Endothelial cell of umbilical vein (primary cell): ENCODE data around the gene NOL12. TPM values are rescaled to one million over a fixed set of nuclear protein-coding genes. Genes with fewer than 3 reads are reported as not detected.

Experiments used
- BruUV-seq: library from RNA; stranded (reverse); fragments of 400-500 nt; replicated peaks from 2 replicates; lab custom pipeline; 2021; lab: Mats Ljungman, UMichigan
- CTCF ChIA-PET: fragments of 300-600, 350-600 bp; sonication (Branson Sonifier 250); formaldehyde crosslinking; loops from one replicate; lab custom pipeline; 2021; ENCODE audit warnings: antibody characterized with exemption, inconsistent platforms; lab: Charles Lee
- POLR2A ChIA-PET: fragments of 300-600, 350-600 bp; sonication (Branson Sonifier 250); formaldehyde crosslinking; loops from one replicate; lab custom pipeline; 2021; ENCODE audit warnings: antibody characterized with exemption, inconsistent platforms; lab: Charles Lee
- DNase-seq: peaks from one replicate; pipeline ENCODE4 v3.0.0-alpha.2; 2011; ENCODE audit warnings: low read depth, low spot score
- FAIRE-seq: peaks from 2 replicates; lab custom pipeline; 2011; peaks lifted over from hg19 to GRCh38; lab: Jason Lieb, UNC
- H2AFZ ChIP-seq: 2 replicates; pipeline ENCODE4 v1.6.0; 2012; ENCODE audit warnings: low read depth, low read length, control low read depth, inconsistent platforms
- H3K27ac ChIP-seq: 2 replicates; pipeline ENCODE4 v1.5.1; 2011; ENCODE audit warnings: low read depth, mild to moderate bottlenecking, control low read depth, low read length, moderate library complexity; ENCODE audit not compliant: insufficient read depth
- H3K27me3 ChIP-seq, 2 experiments: 2 replicates each; pipeline versions ENCODE4 v1.6.0 to v1.6.1; 2011; ENCODE audit warnings: low read length in 2 of 2, mixed read lengths in 1 of 2; ENCODE audit not compliant: control insufficient read depth in 2 of 2, insufficient read depth in 2 of 2
- H3K36me3 ChIP-seq, 2 experiments: 2 replicates in 1 of 2; 3 replicates in 1 of 2; pipeline ENCODE4 v1.5.1; 2011; ENCODE audit warnings: low read length in 2 of 2, mild to moderate bottlenecking in 1 of 2, moderate library complexity in 1 of 2; ENCODE audit not compliant: control insufficient read depth in 2 of 2, insufficient read depth in 2 of 2; ENCODE audit errors: extremely low read depth in 1 of 2
- H3K4me1 ChIP-seq: 3 replicates; pipeline ENCODE4 v1.5.1; 2011; ENCODE audit warnings: mild to moderate bottlenecking, low read length; ENCODE audit not compliant: control insufficient read depth, insufficient read depth; ENCODE audit errors: extremely low read depth
- H3K4me2 ChIP-seq: 2 replicates; pipeline ENCODE4 v1.6.1; 2011; ENCODE audit warnings: low read length, control low read depth, mixed read lengths; ENCODE audit not compliant: insufficient read depth
- H3K4me3 ChIP-seq, 3 experiments: fragments of 200-600 bp in 1 of 3; sonication (generic), shearing (Covaris generic) in 1 of 3; replicated peaks in 1 of 3; 2 replicates each; pipeline ENCODE4 v1.5.1; 2011 to 2016; ENCODE audit warnings: control low read depth in 3 of 3, low read length in 3 of 3, mild to moderate bottlenecking in 2 of 3, inconsistent platforms in 1 of 3, low read depth in 1 of 3, moderate library complexity in 1 of 3; ENCODE audit not compliant: insufficient read depth in 1 of 3
- H3K79me2 ChIP-seq: 2 replicates; pipeline ENCODE4 v1.6.0; 2012; ENCODE audit warnings: low read length, inconsistent platforms; ENCODE audit not compliant: control insufficient read depth, insufficient read depth
- H3K9ac ChIP-seq: replicated peaks from 2 replicates; pipeline ENCODE3; 2011; ENCODE audit warnings: low read length, control low read depth; ENCODE audit not compliant: insufficient read depth; ENCODE audit errors: extremely low read depth
- H3K9me1 ChIP-seq: replicated peaks from 3 replicates; pipeline ENCODE4 v1.6.0; 2011; ENCODE audit warnings: mild to moderate bottlenecking, low read length; ENCODE audit not compliant: control insufficient read depth, insufficient read depth; ENCODE audit errors: extremely low read depth
- H3K9me3 ChIP-seq: replicated peaks from 2 replicates; pipeline ENCODE4 v1.5.1; 2012; ENCODE audit warnings: low read length, inconsistent platforms; ENCODE audit not compliant: control insufficient read depth, insufficient read depth
- H4K20me1 ChIP-seq: replicated peaks from 2 replicates; pipeline ENCODE3; 2011; ENCODE audit warnings: mild to moderate bottlenecking, low read length; ENCODE audit not compliant: control insufficient read depth, insufficient read depth; ENCODE audit errors: extremely low read depth
- EZH2 ChIP-seq: IDR thresholded peaks from 2 replicates; pipeline ENCODE4 v1.6.1; 2012; ENCODE audit warnings: borderline replicate concordance, low read depth, mild to moderate bottlenecking, moderate library complexity, low read length, inconsistent platforms; ENCODE audit not compliant: severe bottlenecking
- FOS ChIP-seq: IDR thresholded peaks from 2 replicates; pipeline ENCODE4 v1.6.1; 2011; ENCODE audit warnings: mild to moderate bottlenecking, low read length, moderate library complexity, borderline replicate concordance; ENCODE audit not compliant: insufficient read depth
- GATA2 ChIP-seq: IDR thresholded peaks from 2 replicates; pipeline ENCODE4 v1.7.0; 2011; ENCODE audit warnings: low read depth, mild to moderate bottlenecking, moderate library complexity, mixed read lengths, low read length; ENCODE audit not compliant: insufficient read length, insufficient read depth
- JUN ChIP-seq: IDR thresholded peaks from 2 replicates; pipeline ENCODE4 v1.6.1; 2011; ENCODE audit warnings: borderline replicate concordance, low read depth; ENCODE audit not compliant: insufficient read length, insufficient read depth
- MYC ChIP-seq: IDR thresholded peaks from one replicate; pipeline ENCODE4 v1.6.1; 2011; ENCODE audit warnings: mild to moderate bottlenecking, low read depth, low read length
- POLR2A ChIP-seq: IDR thresholded peaks from 2 replicates; pipeline ENCODE4 v1.6.1; 2012; ENCODE audit warnings: low read depth, mild to moderate bottlenecking, control low read depth, low read length
- POLR2AphosphoS5 ChIP-seq: IDR thresholded peaks from 2 replicates; pipeline ENCODE4 v1.6.1; 2012; ENCODE audit warnings: low read depth, mild to moderate bottlenecking, control low read depth, low read length, moderate library complexity; ENCODE audit not compliant: insufficient read depth
- dilution Hi-C: fragments of 300-500 bp; cut with MboI; formaldehyde crosslinking; loops from one replicate; pipeline ENCODE4 v1.15.0; 2019; ENCODE audit warnings: low sequenced_read_pairs; ENCODE audit not compliant: extremely low pct_ligation_motif_present
- intact Hi-C: fragments of 100-400 bp; cut with micrococcal nuclease; formaldehyde crosslinking; loops from one replicate; pipeline ENCODE4 v1.10.0; 2022
- polyA plus RNA-seq, 4 experiments: library from polyadenylated mRNA; depleted of rRNA in 3 of 4; stranded (reverse) in 3 of 4; unstranded in 1 of 4; fragments of >200 nt; gene quantifications; 2 replicates each; pipeline versions ENCODE4 v1.2.1 to v1.2.3, GENCODE V29; 2011 to 2012; ENCODE audit warnings: missing spikeins in 1 of 4
- total RNA-seq: library from RNA; stranded (reverse); gene quantifications from 2 replicates; pipeline ENCODE4 v1.2.3, GENCODE V29; 2021
- TF ChIP-seq, protein P1 (sequence below): IDR thresholded peaks from 2 replicates; pipeline ENCODE4 v1.6.1; 2011; ENCODE audit not compliant: insufficient read depth, insufficient read length
- TF ChIP-seq, protein P2 (sequence below), 2 donors: IDR thresholded peaks; 1 replicate in 1 of 2; 2 replicates in 1 of 2; pipeline ENCODE4 v1.5.1; 2011; ENCODE audit warnings: low read length in 2 of 2, mild to moderate bottlenecking in 2 of 2, moderate library complexity in 2 of 2, control low read depth in 1 of 2, inconsistent platforms in 1 of 2, low read depth in 1 of 2; ENCODE audit not compliant: insufficient read depth in 1 of 2; ENCODE audit errors: extremely low read depth in 1 of 2

NOL12 gene
- total and polyA plus RNA-seq, 2 donors (not counting 3 experiments of a cell fraction or from before 2014, with no cell fraction given): 23.2 to 29.1 TPM

DNA sequence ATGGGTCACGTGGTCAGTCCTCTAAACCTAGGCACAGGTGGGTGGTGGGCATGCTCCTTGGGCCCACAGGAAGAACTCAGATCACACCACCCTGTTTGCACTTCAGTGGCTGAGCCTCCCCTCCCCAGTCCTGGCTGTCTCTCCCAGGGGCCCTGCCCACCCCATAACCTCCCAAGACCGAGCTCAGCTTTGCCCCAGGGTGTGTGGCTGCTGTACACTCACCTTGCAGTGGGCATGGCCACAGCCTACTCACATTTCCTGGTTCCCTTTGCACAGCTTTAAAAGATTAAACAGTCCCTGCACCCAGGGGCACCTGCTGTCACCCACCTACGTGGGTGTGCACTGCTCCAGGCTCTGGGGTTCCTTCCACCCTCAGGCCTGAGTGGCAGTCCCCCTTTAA, 24.5 kb downstream of the NOL12 start:
- intact Hi-C loops (no loop called here), dilution Hi-C loops (no loop called here)
- POLR2A ChIA-PET: no interaction called here
- H3K79me2 ChIP-seq: no peaks in the 10 kb centered on the region
- no peak overlapping the region for H2AFZ ChIP-seq
- H3K9me3 ChIP-seq: no peaks in the 10 kb centered on the region
- H3K27ac ChIP-seq: no peak overlapping the region
- no peak for TF ChIP-seq MYC
- TF ChIP-seq EZH2: no peak
- TF ChIP-seq POLR2AphosphoS5: no peak
- no peak for TF ChIP-seq GATA2
- TF ChIP-seq POLR2A: no peak
- TF ChIP-seq, protein P1, sequence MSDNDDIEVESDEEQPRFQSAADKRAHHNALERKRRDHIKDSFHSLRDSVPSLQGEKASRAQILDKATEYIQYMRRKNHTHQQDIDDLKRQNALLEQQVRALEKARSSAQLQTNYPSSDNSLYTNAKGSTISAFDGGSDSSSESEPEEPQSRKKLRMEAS: no peak
- TF ChIP-seq, protein P2, sequence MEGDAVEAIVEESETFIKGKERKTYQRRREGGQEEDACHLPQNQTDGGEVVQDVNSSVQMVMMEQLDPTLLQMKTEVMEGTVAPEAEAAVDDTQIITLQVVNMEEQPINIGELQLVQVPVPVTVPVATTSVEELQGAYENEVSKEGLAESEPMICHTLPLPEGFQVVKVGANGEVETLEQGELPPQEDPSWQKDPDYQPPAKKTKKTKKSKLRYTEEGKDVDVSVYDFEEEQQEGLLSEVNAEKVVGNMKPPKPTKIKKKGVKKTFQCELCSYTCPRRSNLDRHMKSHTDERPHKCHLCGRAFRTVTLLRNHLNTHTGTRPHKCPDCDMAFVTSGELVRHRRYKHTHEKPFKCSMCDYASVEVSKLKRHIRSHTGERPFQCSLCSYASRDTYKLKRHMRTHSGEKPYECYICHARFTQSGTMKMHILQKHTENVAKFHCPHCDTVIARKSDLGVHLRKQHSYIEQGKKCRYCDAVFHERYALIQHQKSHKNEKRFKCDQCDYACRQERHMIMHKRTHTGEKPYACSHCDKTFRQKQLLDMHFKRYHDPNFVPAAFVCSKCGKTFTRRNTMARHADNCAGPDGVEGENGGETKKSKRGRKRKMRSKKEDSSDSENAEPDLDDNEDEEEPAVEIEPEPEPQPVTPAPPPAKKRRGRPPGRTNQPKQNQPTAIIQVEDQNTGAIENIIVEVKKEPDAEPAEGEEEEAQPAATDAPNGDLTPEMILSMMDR (IDR thresholded peaks at IDR 0.05; ENCODE audit: extremely low read depth in 1 of 2, insufficient read depth in 1 of 2, low read depth in 1 of 2, low read length in 2 of 2): no peak
- TF ChIP-seq JUN: no peak
- TF ChIP-seq FOS: no peak
- DNase-seq (no peak), FAIRE-seq (no peak)
- no peak overlapping the region for H3K4me2 ChIP-seq
- peaks cover 5% of the 10 kb centered on the region for H3K4me1 ChIP-seq
- CTCF ChIA-PET: interaction anchor here (1.0 to 2.0 kb wide), 3 partner anchors 29 to 67 kb away, joined by 3 to 6 read pairs (median 4); no protein-coding TSS in a partner anchor
- no peaks in the 10 kb centered on the region for H3K9me1 ChIP-seq
- H3K36me3 ChIP-seq: no peaks in the 10 kb centered on the region
- no peak overlapping the region for H3K9ac ChIP-seq
- no peak overlapping the region for H3K4me3 ChIP-seq
- H4K20me1 ChIP-seq: no peaks in the 10 kb centered on the region
- no TSS peak for BruUV-seq
- H3K27me3 ChIP-seq: no peaks in the 10 kb centered on the region
